Astrocyte (in vitro differentiated cells and primary cell): ENCODE measurements around the gene NLN. TPM values are rescaled to one million over a fixed set of nuclear protein-coding genes. Genes with fewer than 3 reads are reported as not detected.

Experiments
- DNase-seq: peaks from one replicate; pipeline ENCODE4 v3.0.0-alpha.2; 2010; ENCODE audit warnings: low read depth
- FAIRE-seq: peaks from 2 replicates; lab custom pipeline; 2011; peaks lifted over from hg19 to GRCh38; lab: Jason Lieb, UNC
- H2AFZ ChIP-seq: 2 replicates; pipeline ENCODE4 v1.6.0; 2012; ENCODE audit warnings: low read depth, low read length, inconsistent platforms
- H3K27ac ChIP-seq: 2 replicates; pipeline ENCODE4 v1.5.1; 2011; ENCODE audit warnings: low read depth, low read length, inconsistent platforms
- H3K27me3 ChIP-seq: 2 replicates; pipeline ENCODE4 v1.6.0; 2011; ENCODE audit warnings: low read length, inconsistent platforms; ENCODE audit not compliant: insufficient read depth
- H3K36me3 ChIP-seq: 2 replicates; pipeline ENCODE4 v1.5.1; 2011; ENCODE audit warnings: low read length, inconsistent platforms; ENCODE audit not compliant: insufficient read depth
- H3K4me1 ChIP-seq: 2 replicates; pipeline ENCODE4 v1.5.1; 2011; ENCODE audit warnings: low read length, inconsistent platforms; ENCODE audit not compliant: insufficient read depth
- H3K4me2 ChIP-seq: 2 replicates; pipeline ENCODE4 v1.6.0; 2012; ENCODE audit warnings: low read length, inconsistent platforms
- H3K4me3 ChIP-seq: 2 replicates; pipeline ENCODE4 v1.5.1; 2011; ENCODE audit warnings: low read depth, mild to moderate bottlenecking, low read length, inconsistent platforms; ENCODE audit not compliant: insufficient read depth
- H3K79me2 ChIP-seq: 2 replicates; pipeline ENCODE4 v1.6.0; 2012; ENCODE audit warnings: mild to moderate bottlenecking, low read length, inconsistent platforms; ENCODE audit not compliant: insufficient read depth
- H3K9ac ChIP-seq: 2 replicates; pipeline ENCODE4 v1.6.0; 2012; ENCODE audit warnings: mild to moderate bottlenecking, low read length, inconsistent platforms
- H3K9me3 ChIP-seq: 2 replicates; pipeline ENCODE4 v1.5.1; 2012; ENCODE audit warnings: low read depth, mild to moderate bottlenecking, low read length, inconsistent platforms; ENCODE audit not compliant: insufficient read depth
- H4K20me1 ChIP-seq: 2 replicates; pipeline ENCODE4 v1.6.0; 2012; ENCODE audit warnings: low read length, inconsistent platforms; ENCODE audit not compliant: insufficient read depth
- H3K27ac Mint-ChIP-seq: one replicate; pipeline ENCODE4 v1.8.0; 2021; ENCODE audit warnings: mild to moderate bottlenecking, mixed read lengths; ENCODE audit not compliant: unreplicated experiment
- H3K27me3 Mint-ChIP-seq: one replicate; pipeline ENCODE4 v1.8.0; 2021; ENCODE audit warnings: low read depth, mixed read lengths; ENCODE audit not compliant: unreplicated experiment
- H3K36me3 Mint-ChIP-seq: one replicate; pipeline ENCODE4 v1.8.0; 2021; ENCODE audit warnings: low read depth, mixed read lengths; ENCODE audit not compliant: unreplicated experiment
- H3K4me1 Mint-ChIP-seq: one replicate; pipeline ENCODE4 v1.8.0; 2021; ENCODE audit warnings: low read depth, mixed read lengths; ENCODE audit not compliant: unreplicated experiment
- H3K4me3 Mint-ChIP-seq: one replicate; pipeline ENCODE4 v1.8.0; 2021; ENCODE audit warnings: mild to moderate bottlenecking, moderate library complexity, mixed read lengths; ENCODE audit not compliant: unreplicated experiment
- H3K9me3 Mint-ChIP-seq: one replicate; pipeline ENCODE4 v1.8.0; 2021; ENCODE audit warnings: mild to moderate bottlenecking, mixed read lengths; ENCODE audit not compliant: unreplicated experiment
- EZH2 ChIP-seq: IDR thresholded peaks from 2 replicates; pipeline ENCODE4 v1.6.1; 2012; ENCODE audit warnings: mild to moderate bottlenecking, low read length, inconsistent platforms; ENCODE audit not compliant: insufficient read depth
- total RNA-seq: library from RNA; stranded (reverse); gene quantifications from 2 replicates; pipeline ENCODE4 v1.2.1, GENCODE V29; 2021
- TF ChIP-seq, protein P1 (sequence below): IDR thresholded peaks from 2 replicates; pipeline ENCODE4 v1.5.1; 2011; ENCODE audit warnings: low read depth, mild to moderate bottlenecking, inconsistent platforms, low read length, moderate library complexity; ENCODE audit not compliant: insufficient read depth

NLN gene
- total RNA-seq, 1 donor from 2014 or later: 65.2 TPM

DNA sequence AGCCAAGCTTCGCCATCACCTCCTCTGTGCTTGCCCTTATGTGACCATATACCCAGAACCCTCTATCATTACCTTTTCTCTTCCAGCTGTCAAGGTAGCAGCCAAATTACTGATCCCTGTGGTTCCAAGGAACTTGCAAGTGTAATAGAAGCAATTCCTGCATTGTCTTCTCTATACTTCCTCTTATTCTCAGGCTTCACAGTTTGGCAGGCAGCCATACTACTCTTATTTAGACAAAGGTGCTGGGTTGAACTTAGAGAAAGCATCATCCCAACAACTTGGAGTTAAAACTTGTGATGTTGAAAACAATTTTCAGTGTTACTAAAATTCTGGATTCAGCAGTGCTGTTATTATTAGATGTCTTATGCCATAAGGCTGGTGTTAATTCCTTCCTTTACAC, 93.2 kb downstream of the NLN start:
- Mint-ChIP-seq H3K27ac (no peak overlapping the region), H3K27me3 (no peaks in the 10 kb centered on the region), H3K9me3 (peaks cover 2% of the 10 kb centered on the region), H3K4me1 (peaks cover 5% of the 10 kb centered on the region), H3K36me3 (peaks cover 26% of the 10 kb centered on the region), H3K4me3 (no peak overlapping the region)
- DNase-seq: no peak
- H3K4me3 ChIP-seq: no peak overlapping the region
- H3K9me3 ChIP-seq: no peaks in the 10 kb centered on the region
- no peak for FAIRE-seq
- no peak overlapping the region for H2AFZ ChIP-seq
- H3K79me2 ChIP-seq: no peaks in the 10 kb centered on the region
- H3K9ac ChIP-seq: no peak overlapping the region
- peaks cover 13% of the 10 kb centered on the region for H3K36me3 ChIP-seq
- H3K4me1 ChIP-seq: peaks cover 20% of the 10 kb centered on the region
- no peaks in the 10 kb centered on the region for H4K20me1 ChIP-seq
- no peaks in the 10 kb centered on the region for H3K27me3 ChIP-seq
- no peak overlapping the region for H3K4me2 ChIP-seq
- H3K27ac ChIP-seq: no peak overlapping the region
- TF ChIP-seq EZH2: no peak
- TF ChIP-seq, protein P1, sequence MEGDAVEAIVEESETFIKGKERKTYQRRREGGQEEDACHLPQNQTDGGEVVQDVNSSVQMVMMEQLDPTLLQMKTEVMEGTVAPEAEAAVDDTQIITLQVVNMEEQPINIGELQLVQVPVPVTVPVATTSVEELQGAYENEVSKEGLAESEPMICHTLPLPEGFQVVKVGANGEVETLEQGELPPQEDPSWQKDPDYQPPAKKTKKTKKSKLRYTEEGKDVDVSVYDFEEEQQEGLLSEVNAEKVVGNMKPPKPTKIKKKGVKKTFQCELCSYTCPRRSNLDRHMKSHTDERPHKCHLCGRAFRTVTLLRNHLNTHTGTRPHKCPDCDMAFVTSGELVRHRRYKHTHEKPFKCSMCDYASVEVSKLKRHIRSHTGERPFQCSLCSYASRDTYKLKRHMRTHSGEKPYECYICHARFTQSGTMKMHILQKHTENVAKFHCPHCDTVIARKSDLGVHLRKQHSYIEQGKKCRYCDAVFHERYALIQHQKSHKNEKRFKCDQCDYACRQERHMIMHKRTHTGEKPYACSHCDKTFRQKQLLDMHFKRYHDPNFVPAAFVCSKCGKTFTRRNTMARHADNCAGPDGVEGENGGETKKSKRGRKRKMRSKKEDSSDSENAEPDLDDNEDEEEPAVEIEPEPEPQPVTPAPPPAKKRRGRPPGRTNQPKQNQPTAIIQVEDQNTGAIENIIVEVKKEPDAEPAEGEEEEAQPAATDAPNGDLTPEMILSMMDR: no peak

DNA sequence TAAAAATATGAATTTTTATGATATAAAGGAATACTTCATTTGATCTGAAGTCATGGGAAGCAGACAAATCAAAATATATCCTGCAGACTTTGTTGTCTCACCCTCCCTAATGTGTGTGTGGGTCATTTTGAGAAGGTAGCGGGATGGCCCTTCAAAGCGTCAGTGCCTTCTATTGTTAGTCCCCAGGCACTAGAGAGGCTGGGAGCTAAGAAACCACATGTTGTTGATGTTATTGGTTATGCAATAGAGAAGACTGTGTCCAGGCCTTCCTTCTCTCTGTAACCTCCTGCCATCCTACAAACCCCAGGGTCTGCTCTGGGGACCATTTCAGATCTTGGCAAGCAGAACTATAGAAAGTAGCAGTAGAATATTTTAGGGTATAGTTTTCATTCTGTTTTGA, 94.7 kb downstream of the NLN start:
- H3K27ac ChIP-seq: no peak overlapping the region
- Mint-ChIP-seq H3K27me3 (no peaks in the 10 kb centered on the region), H3K4me3 (no peak overlapping the region), H3K27ac (no peak overlapping the region), H3K4me1 (peaks cover 5% of the 10 kb centered on the region), H3K9me3 (peaks cover 2% of the 10 kb centered on the region), H3K36me3 (peaks cover 26% of the 10 kb centered on the region)
- H4K20me1 ChIP-seq: no peaks in the 10 kb centered on the region
- TF ChIP-seq EZH2: no peak
- TF ChIP-seq, protein P1: no peak
- H3K9ac ChIP-seq: no peak overlapping the region
- no peaks in the 10 kb centered on the region for H3K27me3 ChIP-seq
- H3K9me3 ChIP-seq: no peaks in the 10 kb centered on the region
- H3K4me1 ChIP-seq: peaks cover 5% of the 10 kb centered on the region
- FAIRE-seq (no peak), DNase-seq (no peak)
- peaks cover 13% of the 10 kb centered on the region for H3K36me3 ChIP-seq
- no peak overlapping the region for H3K4me2 ChIP-seq
- no peak overlapping the region for H2AFZ ChIP-seq
- H3K4me3 ChIP-seq: no peak overlapping the region
- no peaks in the 10 kb centered on the region for H3K79me2 ChIP-seq

DNA sequence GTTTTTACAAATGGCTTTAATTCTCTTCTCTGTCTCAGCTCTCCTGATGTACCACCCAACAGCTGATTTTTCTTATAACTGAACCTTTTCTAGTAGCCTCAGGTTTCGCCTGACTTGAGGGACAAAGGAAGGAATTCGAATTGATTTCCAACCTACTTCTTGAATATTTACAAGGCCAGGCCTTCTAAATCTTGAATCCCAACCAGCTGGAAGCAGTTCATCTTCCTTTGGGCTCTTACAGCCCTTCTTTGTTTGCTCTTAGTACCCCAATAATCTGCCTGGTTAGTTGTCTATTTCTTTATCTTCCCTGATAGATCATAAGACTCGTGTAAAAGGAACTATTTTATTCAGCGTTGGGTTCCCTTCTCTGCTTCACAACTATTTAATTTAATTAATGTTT, 95.9 kb downstream of the NLN start:
- peaks cover 5% of the 10 kb centered on the region for H3K4me1 Mint-ChIP-seq
- no peak overlapping the region for H3K27ac Mint-ChIP-seq
- H3K27me3 Mint-ChIP-seq: no peaks in the 10 kb centered on the region

More for the DNA sequence above, 95.9 kb downstream of the NLN start:
- DNase-seq: no peak
- H3K36me3 Mint-ChIP-seq: peaks cover 22% of the 10 kb centered on the region
- Histone ChIP-seq H3K4me1 (no peaks in the 10 kb centered on the region), H3K9ac (no peak overlapping the region), H4K20me1 (no peaks in the 10 kb centered on the region), H3K79me2 (no peaks in the 10 kb centered on the region), H2AFZ (no peak overlapping the region), H3K4me3 (no peak overlapping the region), H3K27me3 (no peaks in the 10 kb centered on the region), H3K4me2 (no peak overlapping the region), H3K36me3 (peaks cover 10% of the 10 kb centered on the region), H3K27ac (no peak overlapping the region), H3K9me3 (no peaks in the 10 kb centered on the region)
- no peak for FAIRE-seq
- no peak for TF ChIP-seq EZH2
- TF ChIP-seq, protein P1: no peak
- H3K9me3 Mint-ChIP-seq: peaks cover 2% of the 10 kb centered on the region
- no peak overlapping the region for H3K4me3 Mint-ChIP-seq
